Activated naive CD4-positive, alpha-beta T cell treated with anti-CD3 and anti-CD28 coated beads, Interleukin-2, amount 10 ng/mL, durations not matched to agents 7 days and 5 days (primary cell): ENCODE measurements around the gene ASTN1.

Experiments
- CTCF ChIA-PET: fragments of 350-600 bp; sonication (Branson Sonifier 250); formaldehyde crosslinking; loops from one replicate; lab custom pipeline; 2021; ENCODE audit warnings: antibody characterized with exemption; lab: Charles Lee
- DNase-seq: peaks from one replicate; pipeline ENCODE4 v3.0.0-alpha.2; 2020
- H3K27ac Mint-ChIP-seq: one replicate; pipeline ENCODE4 v1.8.0; 2021; ENCODE audit warnings: mild to moderate bottlenecking, moderate library complexity, mixed read lengths
- H3K27me3 Mint-ChIP-seq: one replicate; pipeline ENCODE4 v1.8.0; 2021; ENCODE audit warnings: mild to moderate bottlenecking, mixed read lengths
- H3K36me3 Mint-ChIP-seq: one replicate; pipeline ENCODE4 v1.8.0; 2021; ENCODE audit warnings: mixed read lengths
- H3K4me1 Mint-ChIP-seq: one replicate; pipeline ENCODE4 v1.8.0; 2021; ENCODE audit warnings: mixed read lengths
- H3K4me3 Mint-ChIP-seq: one replicate; pipeline ENCODE4 v1.8.0; 2021; ENCODE audit warnings: mild to moderate bottlenecking, moderate library complexity, mixed read lengths
- H3K9me3 Mint-ChIP-seq: one replicate; pipeline ENCODE4 v1.8.0; 2021; ENCODE audit warnings: mixed read lengths

ASTN1 gene

GRCh38 chr1:176879784-176880620 is 284.5 kb downstream of the ASTN1 start:
- H3K9me3 Mint-ChIP-seq = no peaks in the 10 kb centered on the region
- H3K36me3 Mint-ChIP-seq = no peaks in the 10 kb centered on the region
- H3K4me1 Mint-ChIP-seq = no peaks in the 10 kb centered on the region
- no peak overlapping the region for H3K27ac Mint-ChIP-seq
- CTCF ChIA-PET = interaction anchor here (0.6 to 2.0 kb wide), 5 partner anchors 14 to 1502 kb away, joined by 3 to 6 read pairs (median 3); no protein-coding TSS in a partner anchor
- no peak overlapping the region for H3K4me3 Mint-ChIP-seq
- no peak for DNase-seq
- no peaks in the 10 kb centered on the region for H3K27me3 Mint-ChIP-seq

GRCh38 chr1:176878750-176879536 is 285.6 kb downstream of the ASTN1 start:
- H3K4me3 Mint-ChIP-seq = no peak overlapping the region
- no peak for DNase-seq
- no peak overlapping the region for H3K27ac Mint-ChIP-seq
- no peaks in the 10 kb centered on the region for H3K36me3 Mint-ChIP-seq
- CTCF ChIA-PET = no interaction called here
- H3K4me1 Mint-ChIP-seq = no peaks in the 10 kb centered on the region
- no peaks in the 10 kb centered on the region for H3K9me3 Mint-ChIP-seq
- H3K27me3 Mint-ChIP-seq = no peaks in the 10 kb centered on the region

GRCh38 chr1:176877557-176877956 is 287.0 kb downstream of the ASTN1 start:
- Mint-ChIP-seq H3K4me3 (no peak overlapping the region), H3K27me3 (no peaks in the 10 kb centered on the region), H3K27ac (no peak overlapping the region), H3K36me3 (no peaks in the 10 kb centered on the region), H3K9me3 (no peaks in the 10 kb centered on the region), H3K4me1 (no peaks in the 10 kb centered on the region)
- DNase-seq = no peak
- CTCF ChIA-PET = no interaction called here

- CTCF ChIA-PET = no interaction called here
- Mint-ChIP-seq H3K9me3 (no peaks in the 10 kb centered on the region), H3K4me1 (no peaks in the 10 kb centered on the region), H3K27ac (no peak overlapping the region), H3K36me3 (no peaks in the 10 kb centered on the region), H3K27me3 (no peaks in the 10 kb centered on the region), H3K4me3 (no peak overlapping the region)
- DNase-seq = no peak
These were observed 287.5 kb downstream of the ASTN1 start for GRCh38 chr1:176876966-176877515.

- DNase-seq = no peak
- Mint-ChIP-seq H3K4me3 (no peak overlapping the region), H3K36me3 (no peaks in the 10 kb centered on the region), H3K27me3 (no peaks in the 10 kb centered on the region), H3K9me3 (no peaks in the 10 kb centered on the region), H3K27ac (no peak overlapping the region), H3K4me1 (no peaks in the 10 kb centered on the region)
- CTCF ChIA-PET = no interaction called here
These were observed 294.9 kb downstream of the ASTN1 start for GRCh38 chr1:176869577-176869976.

GRCh38 chr1:176866011-176866714 is 298.3 kb downstream of the ASTN1 start:
- Mint-ChIP-seq H3K4me1 (no peaks in the 10 kb centered on the region), H3K27me3 (no peaks in the 10 kb centered on the region), H3K36me3 (no peaks in the 10 kb centered on the region), H3K27ac (no peak overlapping the region), H3K9me3 (no peaks in the 10 kb centered on the region), H3K4me3 (no peak overlapping the region)
- no peak for DNase-seq
- CTCF ChIA-PET = no interaction called here

GRCh38 chr1:176864211-176864610 is 300.3 kb downstream of the ASTN1 start:
- no peaks in the 10 kb centered on the region for H3K27me3 Mint-ChIP-seq

GRCh38 chr1:176863613-176864012 is 300.9 kb downstream of the ASTN1 start:
- Mint-ChIP-seq H3K4me1 (no peaks in the 10 kb centered on the region), H3K4me3 (no peak overlapping the region), H3K27me3 (no peaks in the 10 kb centered on the region), H3K27ac (no peak overlapping the region), H3K9me3 (no peaks in the 10 kb centered on the region), H3K36me3 (no peaks in the 10 kb centered on the region)
- no peak for DNase-seq
- CTCF ChIA-PET = no interaction called here

More at GRCh38 chr1:176864211-176864610, 300.3 kb downstream of the ASTN1 start:
- H3K4me3 Mint-ChIP-seq = no peak overlapping the region
- no peaks in the 10 kb centered on the region for H3K36me3 Mint-ChIP-seq
- H3K4me1 Mint-ChIP-seq = no peaks in the 10 kb centered on the region
- CTCF ChIA-PET = no interaction called here
- no peak overlapping the region for H3K27ac Mint-ChIP-seq
- no peak for DNase-seq
- H3K9me3 Mint-ChIP-seq = no peaks in the 10 kb centered on the region

GRCh38 chr1:176858433-176858916 is 306.0 kb downstream of the ASTN1 start:
- H3K27me3 Mint-ChIP-seq = no peaks in the 10 kb centered on the region
- CTCF ChIA-PET = no interaction called here
- H3K9me3 Mint-ChIP-seq = no peaks in the 10 kb centered on the region
- H3K27ac Mint-ChIP-seq = no peak overlapping the region
- no peaks in the 10 kb centered on the region for H3K36me3 Mint-ChIP-seq
- no peaks in the 10 kb centered on the region for H3K4me1 Mint-ChIP-seq
- no peak for DNase-seq
- H3K4me3 Mint-ChIP-seq = no peak overlapping the region

GRCh38 chr1:176857632-176858031 is 306.9 kb downstream of the ASTN1 start:
- Mint-ChIP-seq H3K9me3 (no peaks in the 10 kb centered on the region), H3K4me3 (no peak overlapping the region), H3K36me3 (no peaks in the 10 kb centered on the region), H3K27me3 (no peaks in the 10 kb centered on the region), H3K4me1 (no peaks in the 10 kb centered on the region), H3K27ac (no peak overlapping the region)
- CTCF ChIA-PET = no interaction called here
- no peak for DNase-seq

GRCh38 chr1:176854758-176855745 is 309.5 kb downstream of the ASTN1 start:
- Mint-ChIP-seq H3K27ac (no peak overlapping the region), H3K4me3 (no peak overlapping the region), H3K36me3 (no peaks in the 10 kb centered on the region), H3K4me1 (no peaks in the 10 kb centered on the region), H3K9me3 (no peaks in the 10 kb centered on the region), H3K27me3 (no peaks in the 10 kb centered on the region)
- DNase-seq = no peak
- CTCF ChIA-PET = no interaction called here

GRCh38 chr1:176854121-176854520 is 310.4 kb downstream of the ASTN1 start:
- Mint-ChIP-seq H3K9me3 (no peaks in the 10 kb centered on the region), H3K27me3 (no peaks in the 10 kb centered on the region), H3K4me3 (no peak overlapping the region), H3K4me1 (no peaks in the 10 kb centered on the region), H3K36me3 (no peaks in the 10 kb centered on the region), H3K27ac (no peak overlapping the region)
- CTCF ChIA-PET = no interaction called here
- no peak for DNase-seq

GRCh38 chr1:176853503-176853902 is 311.0 kb downstream of the ASTN1 start:
- no peak for DNase-seq
- no peaks in the 10 kb centered on the region for H3K4me1 Mint-ChIP-seq
- H3K9me3 Mint-ChIP-seq = no peaks in the 10 kb centered on the region
- H3K27me3 Mint-ChIP-seq = no peaks in the 10 kb centered on the region
- CTCF ChIA-PET = no interaction called here
- no peaks in the 10 kb centered on the region for H3K36me3 Mint-ChIP-seq
- no peak overlapping the region for H3K4me3 Mint-ChIP-seq
- H3K27ac Mint-ChIP-seq = no peak overlapping the region
